HL-60 (cell line): Measurements from ENCODE around the gene PARVB.

Experiments
- CTCF ChIP-seq: IDR thresholded peaks from one replicate; pipeline ENCODE4 v1.5.1; 2011; ENCODE audit warnings: low read length, control low read depth, inconsistent platforms; ENCODE audit not compliant: insufficient read depth
- GABPA ChIP-seq: IDR thresholded peaks from 2 replicates; pipeline ENCODE4 v1.6.1; 2012; ENCODE audit warnings: low read depth
- POLR2AphosphoS5 ChIP-seq: IDR thresholded peaks from 2 replicates; pipeline ENCODE4 v1.6.1; 2012; ENCODE audit warnings: low read depth
- REST ChIP-seq: IDR thresholded peaks from 2 replicates; pipeline ENCODE4 v1.6.1; 2012; ENCODE audit warnings: low read depth; ENCODE audit not compliant: insufficient replicate concordance
- SPI1 ChIP-seq: IDR thresholded peaks from 2 replicates; pipeline ENCODE4 v1.6.1; 2012; ENCODE audit warnings: low read depth, mild to moderate bottlenecking, borderline replicate concordance

- TF ChIP-seq CTCF (no peak), REST (no peak), GABPA (no peak), POLR2AphosphoS5 (no peak), SPI1 (no peak)
These were observed 20.5 kb upstream of the PARVB start for GRCh38 chr22:44003405-44004103.
